ENCODE data around the gene EXD2. TPM values are rescaled to one million over a fixed set of nuclear protein-coding genes. Genes with fewer than 3 reads are reported as not detected.

The EXD2 gene
- total and polyA plus RNA-seq, 2 experiments from 2014 or later: 10.3 to 23.3 TPM

DNA sequence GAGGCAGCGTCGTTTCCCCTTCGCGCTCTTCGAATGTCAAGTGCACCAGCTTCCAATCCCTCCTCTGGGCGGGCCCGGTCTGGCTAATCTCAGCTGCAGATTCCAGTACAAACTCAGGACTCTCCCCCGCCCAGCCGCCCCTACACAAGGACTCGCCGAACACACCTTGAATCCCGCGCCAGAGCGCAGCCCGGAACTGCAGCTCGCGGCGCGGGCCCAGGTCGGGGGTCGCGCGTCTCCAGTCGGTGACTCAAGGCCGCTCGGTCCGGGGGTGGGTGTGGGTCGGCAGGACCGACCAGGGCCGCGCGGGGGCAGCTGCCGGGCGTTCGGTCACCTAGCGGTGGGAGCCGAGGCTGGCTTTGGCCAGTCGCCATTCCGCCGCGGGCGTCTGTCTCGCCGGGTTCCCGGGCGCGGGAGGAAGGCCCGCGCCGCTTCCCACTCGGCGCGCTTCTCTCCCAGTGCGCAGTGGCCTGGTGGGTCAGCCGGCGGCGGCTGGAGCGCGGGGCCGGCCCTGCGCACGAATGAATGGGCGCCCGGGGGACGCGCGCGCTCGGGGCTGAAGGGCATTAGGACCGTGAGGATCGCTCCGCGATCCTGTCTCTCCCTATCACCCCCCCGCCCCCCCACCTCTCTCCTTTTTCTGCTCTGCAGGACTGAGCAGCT is 68.4 kb downstream of the EXD2 start, which contains the start of gene GALNT16:
TSS of gene GALNT16 (plus strand) at position 632 of the 663 bp plus-strand sequence. CDS start 133 bp downstream, outside the sequence.
- no peaks in the 10 kb centered on the region for H3K9me2 ChIP-seq (ENCODE audit: insufficient read depth)
- no peaks in the 10 kb centered on the region for H3K36me3 ChIP-seq (ENCODE audit: insufficient read depth)
- H3K4me1 ChIP-seq (ENCODE audit: insufficient read depth): peaks cover 21% of the 10 kb centered on the region
- H4K20me1 ChIP-seq (replicated peaks; ENCODE audit: insufficient read depth): no peaks in the 10 kb centered on the region
- H3K27ac Mint-ChIP-seq: no peak within 1 kb of the TSS
- DNase-seq (ENCODE audit: low spot score) (peak; percentile 69), ATAC-seq (peak; percentile 35)
- peaks cover 44% of the 10 kb centered on the region for H3K27me3 Mint-ChIP-seq (ENCODE audit: insufficient read depth, low read depth, poor library complexity)
- no peaks in the 10 kb centered on the region for H3K79me2 ChIP-seq (replicated peaks; ENCODE audit: insufficient read depth)
- peaks cover 25% of the 10 kb centered on the region for H3K4me1 Mint-ChIP-seq
- no peaks in the 10 kb centered on the region; the same call in 2 of the 3 replicates for H3K9me3 Mint-ChIP-seq
- no peak within 1 kb of the TSS for H3K27ac ChIP-seq (ENCODE audit: low read depth)
- peak within 1 kb of the TSS; percentile 99 for H2AFZ ChIP-seq
- peak within 1 kb of the TSS; percentile 85 for H3K4me3 Mint-ChIP-seq
- H3K36me3 Mint-ChIP-seq (ENCODE audit: low read depth): no peaks in the 10 kb centered on the region; the same call in 2 of the 3 replicates
- peaks cover 13% of the 10 kb centered on the region for H3F3A ChIP-seq (replicated peaks; ENCODE audit: low read depth)
- peaks cover 70% of the 10 kb centered on the region for H3K27me3 ChIP-seq (ENCODE audit: insufficient read depth)
- peak within 1 kb of the TSS; percentile 89 for H3K4me2 ChIP-seq
- peak within 1 kb of the TSS; percentile 80 for H3K4me3 ChIP-seq
- no peak for TF ChIP-seq ZNF114 (CRISPR knock-in tag; IDR thresholded peaks at IDR 0.05)
- TF ChIP-seq, protein P1, sequence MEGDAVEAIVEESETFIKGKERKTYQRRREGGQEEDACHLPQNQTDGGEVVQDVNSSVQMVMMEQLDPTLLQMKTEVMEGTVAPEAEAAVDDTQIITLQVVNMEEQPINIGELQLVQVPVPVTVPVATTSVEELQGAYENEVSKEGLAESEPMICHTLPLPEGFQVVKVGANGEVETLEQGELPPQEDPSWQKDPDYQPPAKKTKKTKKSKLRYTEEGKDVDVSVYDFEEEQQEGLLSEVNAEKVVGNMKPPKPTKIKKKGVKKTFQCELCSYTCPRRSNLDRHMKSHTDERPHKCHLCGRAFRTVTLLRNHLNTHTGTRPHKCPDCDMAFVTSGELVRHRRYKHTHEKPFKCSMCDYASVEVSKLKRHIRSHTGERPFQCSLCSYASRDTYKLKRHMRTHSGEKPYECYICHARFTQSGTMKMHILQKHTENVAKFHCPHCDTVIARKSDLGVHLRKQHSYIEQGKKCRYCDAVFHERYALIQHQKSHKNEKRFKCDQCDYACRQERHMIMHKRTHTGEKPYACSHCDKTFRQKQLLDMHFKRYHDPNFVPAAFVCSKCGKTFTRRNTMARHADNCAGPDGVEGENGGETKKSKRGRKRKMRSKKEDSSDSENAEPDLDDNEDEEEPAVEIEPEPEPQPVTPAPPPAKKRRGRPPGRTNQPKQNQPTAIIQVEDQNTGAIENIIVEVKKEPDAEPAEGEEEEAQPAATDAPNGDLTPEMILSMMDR (conservative IDR thresholded peaks at IDR 0.05; ENCODE audit: low read depth in 2 of 2): peak; percentile 18 to 29; a peak in 2 of 4 replicates

DNA sequence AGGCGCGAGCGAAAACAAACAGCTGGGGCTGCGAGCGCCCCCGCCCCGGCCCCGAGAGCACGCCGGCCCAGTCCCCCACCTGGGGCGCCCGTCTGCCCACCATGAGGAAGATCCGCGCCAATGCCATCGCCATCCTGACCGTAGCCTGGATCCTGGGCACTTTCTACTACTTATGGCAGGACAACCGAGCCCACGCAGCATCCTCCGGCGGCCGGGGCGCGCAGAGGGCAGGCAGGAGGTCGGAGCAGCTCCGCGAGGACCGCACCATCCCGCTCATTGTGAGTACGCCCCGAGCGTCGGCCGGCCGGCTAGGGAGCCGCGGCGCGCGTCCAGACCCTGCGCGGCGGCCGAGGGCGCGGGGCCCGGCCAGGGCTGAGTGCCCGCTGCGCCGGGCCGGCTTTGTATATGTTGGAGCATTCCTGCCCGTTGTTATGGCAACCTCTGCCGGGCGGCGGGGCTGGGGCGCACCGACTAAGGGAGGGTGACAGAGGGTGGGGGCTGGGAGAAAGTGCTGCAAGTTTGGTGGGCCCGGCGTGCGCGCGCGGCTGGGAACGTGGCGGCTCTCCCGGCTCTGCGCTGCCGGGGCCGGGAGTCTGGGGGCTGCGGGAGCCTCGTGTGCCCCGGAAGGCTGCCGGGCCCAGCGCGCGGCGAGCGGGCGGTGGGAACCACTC is 69.0 kb downstream of the EXD2 start:
- peak; percentile 48 for ATAC-seq
- no peaks in the 10 kb centered on the region for H4K20me1 ChIP-seq (replicated peaks; ENCODE audit: insufficient read depth)
- H3K79me2 ChIP-seq (replicated peaks; ENCODE audit: insufficient read depth): no peaks in the 10 kb centered on the region
- H3K4me1 ChIP-seq (ENCODE audit: insufficient read depth): peaks cover 21% of the 10 kb centered on the region
- Mint-ChIP-seq H3K9me3 (no peaks in the 10 kb centered on the region; the same call in 2 of the 3 replicates), H3K27me3 (ENCODE audit: insufficient read depth, low read depth, poor library complexity) (peaks cover 44% of the 10 kb centered on the region), H3K4me1 (peaks cover 23% of the 10 kb centered on the region), H3K36me3 (ENCODE audit: low read depth) (no peaks in the 10 kb centered on the region; the same call in 2 of the 3 replicates), H3K4me3 (peak overlapping the region; percentile 85), H3K27ac (no peak overlapping the region)
- peak; percentile 88 for DNase-seq (ENCODE audit: low spot score)
- peak overlapping the region; percentile 80 for H3K4me3 ChIP-seq
- H3K27me3 ChIP-seq (ENCODE audit: insufficient read depth): peaks cover 70% of the 10 kb centered on the region
- H3F3A ChIP-seq (replicated peaks; ENCODE audit: low read depth): peaks cover 13% of the 10 kb centered on the region
- H3K36me3 ChIP-seq (ENCODE audit: insufficient read depth): no peaks in the 10 kb centered on the region
- H3K9me2 ChIP-seq (ENCODE audit: insufficient read depth): no peaks in the 10 kb centered on the region
- no peak overlapping the region for H3K27ac ChIP-seq (ENCODE audit: low read depth)
- TF ChIP-seq, protein P2, sequence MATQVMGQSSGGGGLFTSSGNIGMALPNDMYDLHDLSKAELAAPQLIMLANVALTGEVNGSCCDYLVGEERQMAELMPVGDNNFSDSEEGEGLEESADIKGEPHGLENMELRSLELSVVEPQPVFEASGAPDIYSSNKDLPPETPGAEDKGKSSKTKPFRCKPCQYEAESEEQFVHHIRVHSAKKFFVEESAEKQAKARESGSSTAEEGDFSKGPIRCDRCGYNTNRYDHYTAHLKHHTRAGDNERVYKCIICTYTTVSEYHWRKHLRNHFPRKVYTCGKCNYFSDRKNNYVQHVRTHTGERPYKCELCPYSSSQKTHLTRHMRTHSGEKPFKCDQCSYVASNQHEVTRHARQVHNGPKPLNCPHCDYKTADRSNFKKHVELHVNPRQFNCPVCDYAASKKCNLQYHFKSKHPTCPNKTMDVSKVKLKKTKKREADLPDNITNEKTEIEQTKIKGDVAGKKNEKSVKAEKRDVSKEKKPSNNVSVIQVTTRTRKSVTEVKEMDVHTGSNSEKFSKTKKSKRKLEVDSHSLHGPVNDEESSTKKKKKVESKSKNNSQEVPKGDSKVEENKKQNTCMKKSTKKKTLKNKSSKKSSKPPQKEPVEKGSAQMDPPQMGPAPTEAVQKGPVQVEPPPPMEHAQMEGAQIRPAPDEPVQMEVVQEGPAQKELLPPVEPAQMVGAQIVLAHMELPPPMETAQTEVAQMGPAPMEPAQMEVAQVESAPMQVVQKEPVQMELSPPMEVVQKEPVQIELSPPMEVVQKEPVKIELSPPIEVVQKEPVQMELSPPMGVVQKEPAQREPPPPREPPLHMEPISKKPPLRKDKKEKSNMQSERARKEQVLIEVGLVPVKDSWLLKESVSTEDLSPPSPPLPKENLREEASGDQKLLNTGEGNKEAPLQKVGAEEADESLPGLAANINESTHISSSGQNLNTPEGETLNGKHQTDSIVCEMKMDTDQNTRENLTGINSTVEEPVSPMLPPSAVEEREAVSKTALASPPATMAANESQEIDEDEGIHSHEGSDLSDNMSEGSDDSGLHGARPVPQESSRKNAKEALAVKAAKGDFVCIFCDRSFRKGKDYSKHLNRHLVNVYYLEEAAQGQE (IDR thresholded peaks at IDR 0.05; ENCODE audit: unreplicated experiment): no peak
- TF ChIP-seq EZH2 (IDR thresholded peaks at IDR 0.05; ENCODE audit: low read depth, unreplicated experiment): peak; percentile 23
- H2AFZ ChIP-seq: peak overlapping the region; percentile 98
- peak overlapping the region; percentile 89 for H3K4me2 ChIP-seq

Data from GM23338 (cell line).